Neural cell (in vitro differentiated cells): Measurements from ENCODE around the gene ELK3. TPM values are rescaled to one million over a fixed set of nuclear protein-coding genes. Genes with fewer than 3 reads are reported as not detected.

Source experiments
- H2AFZ ChIP-seq: fragments of 200-600, 300-800 bp; sonication (generic), shearing (Covaris generic); 2 replicates; pipeline ENCODE4 v1.6.0; 2014; ENCODE audit warnings: low read depth, mild to moderate bottlenecking, antibody characterized with exemption, low read length, moderate library complexity
- H3F3A ChIP-seq: fragments of 200-600 bp; shearing (Covaris generic); 2 replicates; pipeline ENCODE4 v1.6.1; 2016; ENCODE audit warnings: mild to moderate bottlenecking, moderate library complexity, mixed read lengths, antibody characterized with exemption, low read length; ENCODE audit not compliant: insufficient read depth, poor library complexity, severe bottlenecking
- H3K27ac ChIP-seq: fragments of 200-600, 300-800 bp; sonication (generic), shearing (Covaris generic); 2 replicates; pipeline ENCODE4 v1.5.1; 2014; ENCODE audit warnings: mild to moderate bottlenecking, low read length, moderate library complexity
- H3K27me3 ChIP-seq: fragments of 300-800, 200-600 bp; sonication (generic), shearing (Covaris generic); 2 replicates; pipeline ENCODE4 v1.6.0; 2014; ENCODE audit warnings: mild to moderate bottlenecking, low read depth, low read length, moderate library complexity; ENCODE audit not compliant: insufficient read depth
- H3K36me3 ChIP-seq: fragments of 300-800, 200-600 bp; sonication (generic), shearing (Covaris generic); 2 replicates; pipeline ENCODE4 v1.5.1; 2014; ENCODE audit warnings: mild to moderate bottlenecking, antibody characterized with exemption, low read length, moderate library complexity; ENCODE audit not compliant: insufficient read depth
- H3K4me2 ChIP-seq: fragments of 300-800, 200-600 bp; sonication (generic), shearing (Covaris generic); 2 replicates; pipeline ENCODE4 v1.6.0; 2014; ENCODE audit warnings: mild to moderate bottlenecking, low read length
- H3K4me3 ChIP-seq: fragments of 300-800, 200-600 bp; sonication (generic), shearing (Covaris generic); 2 replicates; pipeline ENCODE4 v1.5.1; 2014; ENCODE audit warnings: mild to moderate bottlenecking, low read length, moderate library complexity
- H3K79me2 ChIP-seq: fragments of 200-600 bp; shearing (Covaris generic); replicated peaks from 2 replicates; pipeline ENCODE4 v1.6.0; 2014; ENCODE audit warnings: mild to moderate bottlenecking, low read length, moderate library complexity; ENCODE audit not compliant: insufficient read depth
- H3K9ac ChIP-seq: fragments of 300-800, 200-600 bp; sonication (generic), shearing (Covaris generic); 2 replicates; pipeline ENCODE4 v1.6.1; 2016; ENCODE audit warnings: mild to moderate bottlenecking, low read length, mixed read lengths
- H3K9me2 ChIP-seq: fragments of 200-600 bp; shearing (Covaris generic); 2 replicates; pipeline ENCODE4 v1.6.1; 2016; ENCODE audit warnings: mild to moderate bottlenecking, low read length, mixed read lengths; ENCODE audit not compliant: insufficient read depth
- H3K9me3 ChIP-seq: fragments of 200-600, 300-800 bp; sonication (generic), shearing (Covaris generic); 2 replicates; pipeline ENCODE4 v1.6.1; 2016; ENCODE audit warnings: mild to moderate bottlenecking, mixed run types, low read length, moderate library complexity, mixed read lengths
- H4K20me1 ChIP-seq: fragments of 200-600 bp; shearing (Covaris generic); 2 replicates; pipeline ENCODE4 v1.6.1; 2016; ENCODE audit warnings: mild to moderate bottlenecking, mixed run types; ENCODE audit not compliant: insufficient read depth
- EP300 ChIP-seq: fragments of 450-650 bp; conservative IDR thresholded peaks from 2 replicates; pipeline ENCODE4 v1.6.1; 2014; ENCODE audit warnings: antibody characterized with exemption, mild to moderate bottlenecking, moderate library complexity; ENCODE audit not compliant: poor library complexity, severe bottlenecking
- EZH2 ChIP-seq: fragments of 200-600, 300-800 bp; shearing (Covaris generic), sonication (generic); IDR thresholded peaks from 2 replicates; pipeline ENCODE4 v1.6.1; 2014; ENCODE audit warnings: antibody characterized with exemption, low read length, borderline replicate concordance, mild to moderate bottlenecking; ENCODE audit not compliant: insufficient read depth, poor library complexity, severe bottlenecking
- MXI1 ChIP-seq: fragments of 450-650 bp; conservative IDR thresholded peaks from 2 replicates; pipeline ENCODE4 v1.6.1; 2014; ENCODE audit warnings: antibody characterized with exemption, mild to moderate bottlenecking; ENCODE audit not compliant: poor library complexity, severe bottlenecking
- POLR2AphosphoS5 ChIP-seq: IDR thresholded peaks from 2 replicates; pipeline ENCODE4 v1.6.1; 2012
- RAD21 ChIP-seq: fragments of 450-650 bp; conservative IDR thresholded peaks from 2 replicates; pipeline ENCODE4 v1.6.1; 2014; ENCODE audit warnings: antibody characterized with exemption, mild to moderate bottlenecking, moderate library complexity
- SMC3 ChIP-seq: fragments of 450-650 bp; conservative IDR thresholded peaks from 2 replicates; pipeline ENCODE4 v1.6.1; 2014; ENCODE audit warnings: antibody characterized with exemption, mild to moderate bottlenecking, moderate library complexity; ENCODE audit not compliant: poor library complexity
- TAF1 ChIP-seq: IDR thresholded peaks from 2 replicates; pipeline ENCODE4 v1.6.1; 2012; ENCODE audit warnings: low read depth
- polyA plus RNA-seq: library from polyadenylated mRNA; depleted of rRNA; stranded (reverse); fragments of >200 nt; gene quantifications from 2 replicates; pipeline ENCODE4 v1.2.3, GENCODE V29; 2014
- TF ChIP-seq, protein P1 (sequence below): IDR thresholded peaks from 2 replicates; pipeline ENCODE4 v1.6.1; 2012; ENCODE audit warnings: borderline replicate concordance
- TF ChIP-seq, protein P2 (sequence below): fragments of 450-650 bp; IDR thresholded peaks from 2 replicates; pipeline ENCODE4 v1.5.1; 2014; ENCODE audit warnings: antibody characterized with exemption, mild to moderate bottlenecking, moderate library complexity; ENCODE audit not compliant: poor library complexity, severe bottlenecking

The ELK3 gene
- polyA plus RNA-seq, 1 donor from 2014 or later: 0.10 TPM

DNA sequence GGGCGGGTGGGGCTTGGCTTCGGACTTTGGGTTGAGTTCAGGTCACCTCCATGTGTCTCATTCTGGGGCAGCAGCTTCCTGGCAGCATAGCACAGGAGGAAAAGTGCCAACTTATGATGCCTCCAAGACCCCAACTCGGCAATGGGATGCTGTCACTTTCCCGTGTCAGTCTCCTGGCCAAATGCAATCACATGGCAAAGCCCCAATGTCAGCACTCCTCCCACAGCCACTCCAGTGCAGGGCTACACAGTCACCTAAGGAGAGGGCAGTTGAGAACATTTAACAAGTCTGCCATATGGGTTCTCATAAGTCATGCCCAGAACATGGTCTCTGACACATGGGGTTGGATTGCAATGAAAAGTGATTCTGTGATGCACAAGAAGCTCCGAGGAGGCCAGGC, 26.7 kb downstream of the ELK3 start:
- no peak overlapping the region for H3K4me2 ChIP-seq
- TF ChIP-seq TAF1: no peak
- no peak for TF ChIP-seq POLR2AphosphoS5
- TF ChIP-seq EP300: no peak

DNA sequence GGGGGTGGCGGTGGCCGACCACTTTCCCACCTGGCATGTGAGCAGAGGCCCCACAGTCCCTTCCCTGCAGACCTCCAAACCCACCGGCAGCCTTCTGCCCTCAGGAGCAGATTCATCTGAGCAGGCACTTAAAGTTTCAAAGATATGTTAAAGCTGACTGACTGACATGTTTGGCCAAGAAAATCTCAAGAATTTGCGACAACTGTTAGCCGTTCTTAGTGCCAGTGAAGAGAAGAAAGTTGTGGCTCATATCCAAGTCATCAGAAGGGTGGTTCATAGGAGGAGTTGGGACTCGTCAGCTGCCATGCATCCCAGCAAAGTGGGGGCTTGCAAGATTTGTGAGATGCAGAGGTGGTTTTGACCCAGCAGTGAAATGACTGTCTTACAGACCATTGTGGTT, 27.2 kb downstream of the ELK3 start:
- Histone ChIP-seq H4K20me1 (no peaks in the 10 kb centered on the region), H3K9me2 (no peaks in the 10 kb centered on the region), H3K4me2 (no peak overlapping the region), H3K27me3 (no peaks in the 10 kb centered on the region), H3K9me3 (no peaks in the 10 kb centered on the region), H3K4me3 (no peak overlapping the region), H3K36me3 (no peaks in the 10 kb centered on the region), H3K27ac (no peak overlapping the region), H2AFZ (no peak overlapping the region), H3F3A (no peaks in the 10 kb centered on the region), H3K79me2 (no peaks in the 10 kb centered on the region), H3K9ac (no peak overlapping the region)
- TF ChIP-seq, protein P1, sequence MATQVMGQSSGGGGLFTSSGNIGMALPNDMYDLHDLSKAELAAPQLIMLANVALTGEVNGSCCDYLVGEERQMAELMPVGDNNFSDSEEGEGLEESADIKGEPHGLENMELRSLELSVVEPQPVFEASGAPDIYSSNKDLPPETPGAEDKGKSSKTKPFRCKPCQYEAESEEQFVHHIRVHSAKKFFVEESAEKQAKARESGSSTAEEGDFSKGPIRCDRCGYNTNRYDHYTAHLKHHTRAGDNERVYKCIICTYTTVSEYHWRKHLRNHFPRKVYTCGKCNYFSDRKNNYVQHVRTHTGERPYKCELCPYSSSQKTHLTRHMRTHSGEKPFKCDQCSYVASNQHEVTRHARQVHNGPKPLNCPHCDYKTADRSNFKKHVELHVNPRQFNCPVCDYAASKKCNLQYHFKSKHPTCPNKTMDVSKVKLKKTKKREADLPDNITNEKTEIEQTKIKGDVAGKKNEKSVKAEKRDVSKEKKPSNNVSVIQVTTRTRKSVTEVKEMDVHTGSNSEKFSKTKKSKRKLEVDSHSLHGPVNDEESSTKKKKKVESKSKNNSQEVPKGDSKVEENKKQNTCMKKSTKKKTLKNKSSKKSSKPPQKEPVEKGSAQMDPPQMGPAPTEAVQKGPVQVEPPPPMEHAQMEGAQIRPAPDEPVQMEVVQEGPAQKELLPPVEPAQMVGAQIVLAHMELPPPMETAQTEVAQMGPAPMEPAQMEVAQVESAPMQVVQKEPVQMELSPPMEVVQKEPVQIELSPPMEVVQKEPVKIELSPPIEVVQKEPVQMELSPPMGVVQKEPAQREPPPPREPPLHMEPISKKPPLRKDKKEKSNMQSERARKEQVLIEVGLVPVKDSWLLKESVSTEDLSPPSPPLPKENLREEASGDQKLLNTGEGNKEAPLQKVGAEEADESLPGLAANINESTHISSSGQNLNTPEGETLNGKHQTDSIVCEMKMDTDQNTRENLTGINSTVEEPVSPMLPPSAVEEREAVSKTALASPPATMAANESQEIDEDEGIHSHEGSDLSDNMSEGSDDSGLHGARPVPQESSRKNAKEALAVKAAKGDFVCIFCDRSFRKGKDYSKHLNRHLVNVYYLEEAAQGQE: no peak
- TF ChIP-seq MXI1: no peak
- TF ChIP-seq TAF1: no peak
- TF ChIP-seq EP300: no peak
- TF ChIP-seq, protein P2, sequence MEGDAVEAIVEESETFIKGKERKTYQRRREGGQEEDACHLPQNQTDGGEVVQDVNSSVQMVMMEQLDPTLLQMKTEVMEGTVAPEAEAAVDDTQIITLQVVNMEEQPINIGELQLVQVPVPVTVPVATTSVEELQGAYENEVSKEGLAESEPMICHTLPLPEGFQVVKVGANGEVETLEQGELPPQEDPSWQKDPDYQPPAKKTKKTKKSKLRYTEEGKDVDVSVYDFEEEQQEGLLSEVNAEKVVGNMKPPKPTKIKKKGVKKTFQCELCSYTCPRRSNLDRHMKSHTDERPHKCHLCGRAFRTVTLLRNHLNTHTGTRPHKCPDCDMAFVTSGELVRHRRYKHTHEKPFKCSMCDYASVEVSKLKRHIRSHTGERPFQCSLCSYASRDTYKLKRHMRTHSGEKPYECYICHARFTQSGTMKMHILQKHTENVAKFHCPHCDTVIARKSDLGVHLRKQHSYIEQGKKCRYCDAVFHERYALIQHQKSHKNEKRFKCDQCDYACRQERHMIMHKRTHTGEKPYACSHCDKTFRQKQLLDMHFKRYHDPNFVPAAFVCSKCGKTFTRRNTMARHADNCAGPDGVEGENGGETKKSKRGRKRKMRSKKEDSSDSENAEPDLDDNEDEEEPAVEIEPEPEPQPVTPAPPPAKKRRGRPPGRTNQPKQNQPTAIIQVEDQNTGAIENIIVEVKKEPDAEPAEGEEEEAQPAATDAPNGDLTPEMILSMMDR: no peak
- no peak for TF ChIP-seq RAD21
- no peak for TF ChIP-seq POLR2AphosphoS5
- TF ChIP-seq SMC3: no peak
- no peak for TF ChIP-seq EZH2

More for the DNA sequence above, 26.7 kb downstream of the ELK3 start:
- H3K36me3 ChIP-seq: no peaks in the 10 kb centered on the region
- H3K9me2 ChIP-seq: no peaks in the 10 kb centered on the region
- no peak overlapping the region for H2AFZ ChIP-seq
- no peaks in the 10 kb centered on the region for H4K20me1 ChIP-seq
- no peaks in the 10 kb centered on the region for H3K27me3 ChIP-seq
- H3K4me3 ChIP-seq: no peak overlapping the region
- H3K79me2 ChIP-seq: no peaks in the 10 kb centered on the region
- no peaks in the 10 kb centered on the region for H3F3A ChIP-seq
- H3K9me3 ChIP-seq: no peaks in the 10 kb centered on the region
- H3K27ac ChIP-seq: no peak overlapping the region
- no peak overlapping the region for H3K9ac ChIP-seq
